ENCODE measurements around the gene BATF2. TPM values are rescaled to one million over a fixed set of nuclear protein-coding genes. Genes with fewer than 3 reads are reported as not detected.

BATF2 gene
- polyA plus RNA-seq, 2 of the 4 experiments (the other 2 are of a cell fraction) = 0.21 to 0.67 TPM

DNA sequence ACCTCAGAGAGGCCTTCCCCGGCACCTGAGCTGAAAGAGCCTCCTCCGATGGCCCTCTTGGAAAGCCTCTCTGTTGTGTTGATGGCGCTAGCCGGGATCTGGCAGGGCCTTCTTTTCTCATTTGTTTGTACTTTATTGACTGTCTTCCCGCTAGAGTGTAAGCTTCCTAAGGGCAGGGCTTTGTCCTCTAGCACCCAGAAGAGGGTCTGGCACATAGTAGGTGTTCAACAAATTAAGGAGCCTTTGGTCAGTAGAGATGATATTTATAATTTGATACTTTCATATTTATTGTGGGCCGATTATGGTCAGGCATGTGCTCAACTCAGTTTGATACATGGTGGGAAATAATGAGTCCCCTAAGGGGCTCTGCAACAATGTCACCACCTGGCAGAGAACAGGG, 21.2 kb upstream of the BATF2 start:
- ChIA-PET POLR2A (no interaction called here), CTCF (interaction anchor here (0.6 to 8.0 kb wide), 6 partner anchors 9 to 493 kb away, joined by 3 to 97 read pairs (median 4); partner anchors contain the start of genes CDC42BPG and SNX15)
- H3K4me3 ChIP-seq = no peak overlapping the region
- no peaks in the 10 kb centered on the region for H3K9me3 ChIP-seq
- FAIRE-seq (no peak), ATAC-seq (no peak), DNase-seq (ENCODE audit: low read depth in 1 of 2, low spot score in 1 of 2) (no peak)
- no peak overlapping the region for H3K27ac ChIP-seq
- peaks cover 24% of the 10 kb centered on the region for H3K4me1 ChIP-seq
- no peak overlapping the region for H3K4me2 ChIP-seq
- TF ChIP-seq ATOH8 (CRISPR knock-in tag; IDR thresholded peaks at IDR 0.05; ENCODE audit: low read depth) = no peak
- TF ChIP-seq EP300 (IDR thresholded peaks at IDR 0.05) = no peak
- no peak for TF ChIP-seq MAFK (IDR thresholded peaks at IDR 0.05; ENCODE audit: partially characterized antibody)
- no peak for TF ChIP-seq RARB (CRISPR knock-in tag; IDR thresholded peaks at IDR 0.05)
- TF ChIP-seq TFCP2L1 (CRISPR knock-in tag; IDR thresholded peaks at IDR 0.05) = no peak
- no peak for TF ChIP-seq TP53 (CRISPR knock-in tag; IDR thresholded peaks at IDR 0.05)
- TF ChIP-seq FOSB (CRISPR knock-in tag; IDR thresholded peaks at IDR 0.05) = no peak
- no peak for TF ChIP-seq GATA3 (IDR thresholded peaks at IDR 0.05; ENCODE audit: borderline replicate concordance)
- no peak for TF ChIP-seq HEYL (CRISPR knock-in tag; IDR thresholded peaks at IDR 0.05)
- TF ChIP-seq CBX8 (IDR thresholded peaks at IDR 0.05) = no peak
- no peak for TF ChIP-seq POLR2A (IDR thresholded peaks at IDR 0.05; ENCODE audit: low read length)
- TF ChIP-seq ZSCAN20 (CRISPR knock-in tag; IDR thresholded peaks at IDR 0.05) = no peak
- no peak for TF ChIP-seq FOXS1 (CRISPR knock-in tag; IDR thresholded peaks at IDR 0.05)
- no peak for TF ChIP-seq NR3C1 (IDR thresholded peaks at IDR 0.05)
- TF ChIP-seq NFE2L2 (conservative IDR thresholded peaks at IDR 0.05; ENCODE audit: low read length) = no peak
- no peak for TF ChIP-seq ELK1 (IDR thresholded peaks at IDR 0.05; ENCODE audit: low read depth, low read length)
- no peak for TF ChIP-seq EHMT2 (IDR thresholded peaks at IDR 0.05; ENCODE audit: low read depth)
- no peak for TF ChIP-seq MAZ (IDR thresholded peaks at IDR 0.05; ENCODE audit: borderline replicate concordance, low read depth, low read length)
- TF ChIP-seq, protein P1, sequence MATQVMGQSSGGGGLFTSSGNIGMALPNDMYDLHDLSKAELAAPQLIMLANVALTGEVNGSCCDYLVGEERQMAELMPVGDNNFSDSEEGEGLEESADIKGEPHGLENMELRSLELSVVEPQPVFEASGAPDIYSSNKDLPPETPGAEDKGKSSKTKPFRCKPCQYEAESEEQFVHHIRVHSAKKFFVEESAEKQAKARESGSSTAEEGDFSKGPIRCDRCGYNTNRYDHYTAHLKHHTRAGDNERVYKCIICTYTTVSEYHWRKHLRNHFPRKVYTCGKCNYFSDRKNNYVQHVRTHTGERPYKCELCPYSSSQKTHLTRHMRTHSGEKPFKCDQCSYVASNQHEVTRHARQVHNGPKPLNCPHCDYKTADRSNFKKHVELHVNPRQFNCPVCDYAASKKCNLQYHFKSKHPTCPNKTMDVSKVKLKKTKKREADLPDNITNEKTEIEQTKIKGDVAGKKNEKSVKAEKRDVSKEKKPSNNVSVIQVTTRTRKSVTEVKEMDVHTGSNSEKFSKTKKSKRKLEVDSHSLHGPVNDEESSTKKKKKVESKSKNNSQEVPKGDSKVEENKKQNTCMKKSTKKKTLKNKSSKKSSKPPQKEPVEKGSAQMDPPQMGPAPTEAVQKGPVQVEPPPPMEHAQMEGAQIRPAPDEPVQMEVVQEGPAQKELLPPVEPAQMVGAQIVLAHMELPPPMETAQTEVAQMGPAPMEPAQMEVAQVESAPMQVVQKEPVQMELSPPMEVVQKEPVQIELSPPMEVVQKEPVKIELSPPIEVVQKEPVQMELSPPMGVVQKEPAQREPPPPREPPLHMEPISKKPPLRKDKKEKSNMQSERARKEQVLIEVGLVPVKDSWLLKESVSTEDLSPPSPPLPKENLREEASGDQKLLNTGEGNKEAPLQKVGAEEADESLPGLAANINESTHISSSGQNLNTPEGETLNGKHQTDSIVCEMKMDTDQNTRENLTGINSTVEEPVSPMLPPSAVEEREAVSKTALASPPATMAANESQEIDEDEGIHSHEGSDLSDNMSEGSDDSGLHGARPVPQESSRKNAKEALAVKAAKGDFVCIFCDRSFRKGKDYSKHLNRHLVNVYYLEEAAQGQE (IDR thresholded peaks at IDR 0.05) = no peak
- TF ChIP-seq, protein P2, sequence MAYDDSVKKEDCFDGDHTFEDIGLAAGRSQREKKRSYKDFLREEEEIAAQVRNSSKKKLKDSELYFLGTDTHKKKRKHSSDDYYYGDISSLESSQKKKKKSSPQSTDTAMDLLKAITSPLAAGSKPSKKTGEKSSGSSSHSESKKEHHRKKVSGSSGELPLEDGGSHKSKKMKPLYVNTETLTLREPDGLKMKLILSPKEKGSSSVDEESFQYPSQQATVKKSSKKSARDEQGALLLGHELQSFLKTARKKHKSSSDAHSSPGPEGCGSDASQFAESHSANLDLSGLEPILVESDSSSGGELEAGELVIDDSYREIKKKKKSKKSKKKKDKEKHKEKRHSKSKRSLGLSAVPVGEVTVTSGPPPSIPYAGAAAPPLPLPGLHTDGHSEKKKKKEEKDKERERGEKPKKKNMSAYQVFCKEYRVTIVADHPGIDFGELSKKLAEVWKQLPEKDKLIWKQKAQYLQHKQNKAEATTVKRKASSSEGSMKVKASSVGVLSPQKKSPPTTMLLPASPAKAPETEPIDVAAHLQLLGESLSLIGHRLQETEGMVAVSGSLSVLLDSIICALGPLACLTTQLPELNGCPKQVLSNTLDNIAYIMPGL (CRISPR knock-in tag; IDR thresholded peaks at IDR 0.05; ENCODE audit: borderline replicate concordance) = no peak
- WGBS (ENCODE audit: missing lambda C conversion rate) = over 99% methylated on average over 6 of the region's 6 CpGs

DNA sequence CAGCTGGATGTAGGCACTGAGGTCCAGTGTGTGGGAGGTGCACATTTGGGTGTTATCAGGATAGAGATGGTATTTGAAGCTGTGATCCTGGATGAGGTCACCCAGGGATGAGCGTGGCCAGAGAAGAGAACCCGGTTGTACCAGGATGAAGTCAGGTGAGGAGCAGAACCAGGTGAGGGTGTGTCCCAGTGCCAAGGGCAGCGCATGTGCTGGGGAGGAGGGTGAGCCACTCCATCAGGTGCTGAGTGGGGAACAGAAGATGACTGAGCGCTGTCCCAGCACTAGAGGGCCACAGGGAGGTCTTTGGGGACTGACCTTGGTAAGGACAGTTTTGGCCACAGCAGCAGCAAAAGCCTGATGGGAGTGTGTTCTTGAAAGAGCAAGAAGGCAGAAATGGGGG, 19.9 kb upstream of the BATF2 start:
- POLR2A ChIA-PET = no interaction called here
- ATAC-seq (no peak), FAIRE-seq (no peak), DNase-seq (ENCODE audit: low read depth in 1 of 2, low spot score in 1 of 2) (no peak)
- Histone ChIP-seq H3K4me1 (peaks cover 26% of the 10 kb centered on the region), H3K27ac (no peak overlapping the region), H3K4me2 (no peak overlapping the region), H3K9me3 (no peaks in the 10 kb centered on the region), H3K4me3 (no peak overlapping the region)
- WGBS (ENCODE audit: missing lambda C conversion rate) = 94% methylated on average over 4 of the region's 4 CpGs
- CTCF ChIA-PET = interaction anchor here (1.9 to 8.0 kb wide), 2 partner anchors 10 to 171 kb away, joined by 13 to 97 read pairs; partner anchors contain the start of genes CDC42BPG and SNX15
- TF ChIP-seq ZC3H11A (IDR thresholded peaks at IDR 0.05) (no peak), EHMT2 (IDR thresholded peaks at IDR 0.05; ENCODE audit: low read depth) (no peak), MAZ (IDR thresholded peaks at IDR 0.05; ENCODE audit: borderline replicate concordance, low read depth, low read length) (no peak), TP53 (CRISPR knock-in tag; IDR thresholded peaks at IDR 0.05) (no peak), SMC3 (IDR thresholded peaks at IDR 0.05) (no peak), CBX2 (IDR thresholded peaks at IDR 0.05; ENCODE audit: borderline replicate concordance, low read depth) (no peak), FOSB (CRISPR knock-in tag; IDR thresholded peaks at IDR 0.05) (no peak), HES2 (IDR thresholded peaks at IDR 0.05) (no peak), EP300 (IDR thresholded peaks at IDR 0.05) (no peak), GATA3 (IDR thresholded peaks at IDR 0.05; ENCODE audit: borderline replicate concordance) (no peak), ATOH8 (CRISPR knock-in tag; IDR thresholded peaks at IDR 0.05; ENCODE audit: low read depth) (no peak), KDM1A (IDR thresholded peaks at IDR 0.05; ENCODE audit: low read depth) (no peak), CEBPB (IDR thresholded peaks at IDR 0.05) (no peak), USF2 (IDR thresholded peaks at IDR 0.05) (no peak)

All from A549 (cell line).